Activated CD4-positive, alpha-beta T cell treated with anti-CD3 and anti-CD28 coated beads for 4 hours (primary cell): Measurements from ENCODE around the gene SRPRB.

Source experiments
- DNase-seq, 2 donors: peaks; one replicate each; pipeline ENCODE4 v3.0.0-alpha.2; 2020

The SRPRB gene

GRCh38 chr3:133828576-133829309 is 23.1 kb downstream of the SRPRB start:
- DNase-seq, result no peak

GRCh38 chr3:133829310-133829707 is 23.7 kb downstream of the SRPRB start:
- no peak for DNase-seq

- no peak for DNase-seq
Observed at GRCh38 chr3:133830071-133830470, 24.5 kb downstream of the SRPRB start.

DNA sequence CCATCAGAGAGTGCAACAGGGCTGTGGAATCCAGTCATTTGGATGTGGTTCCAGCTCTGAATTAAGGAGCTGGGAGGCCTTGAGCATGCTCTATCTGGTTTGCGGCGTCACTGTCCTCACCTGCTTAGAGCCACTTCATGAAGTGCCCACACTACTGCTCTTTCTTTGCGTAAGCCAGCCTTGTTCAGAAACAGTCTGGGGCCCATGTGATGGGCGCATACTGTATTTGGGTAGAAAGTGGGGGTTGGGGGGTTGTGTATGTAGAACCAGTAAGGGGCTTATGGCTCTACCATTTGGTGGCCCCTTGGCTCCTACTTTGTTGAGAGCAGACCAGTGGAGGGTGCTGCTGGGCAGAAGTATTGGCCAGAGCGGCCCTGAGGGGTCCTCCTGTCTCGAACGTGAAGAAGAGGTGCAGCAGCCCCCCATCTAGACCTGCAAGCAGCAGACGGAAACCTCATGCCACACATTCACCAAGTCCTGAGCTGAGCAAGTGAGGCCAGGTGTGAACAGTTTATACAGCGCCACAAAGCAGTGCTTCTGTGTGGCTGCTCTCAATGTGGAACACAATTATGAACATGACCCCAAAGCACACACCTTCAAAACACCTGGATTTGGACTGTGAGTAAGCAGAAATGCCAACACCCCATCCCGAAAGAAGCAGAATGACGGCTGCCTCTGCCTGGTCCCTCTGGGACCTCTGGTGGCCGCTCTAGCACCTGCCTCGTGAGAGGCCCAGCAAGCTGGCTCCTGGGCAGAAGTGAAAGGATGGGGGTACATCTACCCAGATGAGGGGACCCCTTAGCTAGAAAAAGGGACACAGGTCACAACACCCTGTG is 26.6 kb downstream of the SRPRB start:
- DNase-seq, result no peak

- no peak for DNase-seq
Observed at GRCh38 chr3:133832802-133833144, 27.2 kb downstream of the SRPRB start.

DNA sequence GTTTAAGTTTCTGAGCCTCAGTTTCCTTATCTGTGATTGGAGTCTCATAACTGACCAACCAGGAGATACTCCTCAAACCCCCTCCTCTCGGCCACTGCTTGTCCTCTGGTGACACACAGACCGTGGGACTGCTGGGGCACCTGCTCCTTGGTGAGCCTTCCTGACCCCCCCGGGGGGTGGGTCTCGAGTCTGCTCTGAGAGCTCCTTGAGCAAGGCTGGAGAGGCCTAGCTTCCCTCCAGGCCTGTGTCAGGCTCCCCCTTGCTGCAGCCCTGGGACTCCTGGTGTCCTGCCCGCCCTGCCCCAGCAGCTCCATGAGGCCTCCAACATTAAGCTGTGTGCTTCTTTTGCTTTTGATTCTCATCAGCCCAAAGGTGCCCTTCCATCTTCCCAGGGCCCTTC is 27.7 kb downstream of the SRPRB start:
- DNase-seq, result no peak

GRCh38 chr3:133833880-133834620 is 28.4 kb downstream of the SRPRB start:
- DNase-seq, result no peak

DNA sequence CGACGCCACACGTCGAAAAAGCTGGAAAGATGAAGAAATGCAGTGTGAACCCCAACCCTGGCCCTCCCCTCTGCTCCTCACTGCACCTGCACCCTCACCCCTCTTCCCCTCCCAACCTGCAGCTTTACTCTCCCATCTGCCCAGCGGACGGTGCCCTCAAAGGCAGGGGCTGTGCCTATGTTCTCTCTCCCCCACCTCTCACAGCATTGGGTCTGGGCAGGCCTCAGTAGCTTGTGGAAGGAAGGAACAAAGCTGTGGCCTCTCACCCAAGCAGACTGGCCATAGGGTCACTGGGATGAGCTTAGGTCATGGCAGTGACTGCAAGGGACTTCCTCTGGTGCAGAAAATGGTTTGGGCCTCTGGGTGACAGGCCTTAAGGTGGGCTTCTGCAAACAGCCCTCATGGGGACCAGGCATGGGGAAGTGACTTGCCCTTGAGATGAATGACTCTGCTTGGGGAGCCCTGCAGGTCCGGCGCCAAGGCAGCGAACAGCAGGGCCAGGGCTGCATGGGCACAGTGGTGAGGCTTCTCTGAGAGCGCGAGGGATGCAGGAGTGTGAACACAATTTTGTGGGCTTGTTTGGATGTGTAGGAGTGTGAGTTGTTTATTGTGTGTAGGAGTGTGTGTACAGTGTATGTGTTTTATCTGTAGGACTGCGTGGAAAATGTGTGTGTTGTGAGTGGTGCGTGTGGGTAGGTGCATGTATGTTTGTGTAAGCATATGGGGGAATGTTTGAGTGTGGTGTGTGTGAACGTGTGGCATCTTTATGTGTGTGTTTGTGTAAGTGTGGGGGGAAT is 29.2 kb downstream of the SRPRB start:
- no peak for DNase-seq

- no peak for DNase-seq
Observed at GRCh38 chr3:133835418-133835743, 29.8 kb downstream of the SRPRB start.

DNA sequence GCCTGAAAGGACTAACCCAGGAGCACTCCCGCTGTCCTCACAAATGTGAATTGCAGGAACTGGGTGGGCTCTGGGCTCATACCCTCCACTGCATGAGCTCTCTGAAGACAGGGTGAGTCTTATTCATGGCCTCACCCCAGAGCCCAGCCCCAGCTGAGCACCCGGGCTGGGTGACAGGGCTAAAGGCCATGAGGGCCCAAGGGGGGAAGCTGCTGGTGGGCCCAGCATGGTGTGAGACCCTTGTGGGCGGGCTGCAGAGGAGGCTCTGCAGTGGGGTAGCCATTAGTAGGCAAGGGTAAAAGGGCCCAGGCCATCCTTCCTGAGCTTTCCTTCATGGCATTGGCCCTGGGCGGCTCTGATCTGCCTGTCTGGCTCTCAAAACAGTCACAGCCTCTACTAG is 30.3 kb downstream of the SRPRB start:
- no peak for DNase-seq

- no peak for DNase-seq
Observed at GRCh38 chr3:133836497-133837158, 31.0 kb downstream of the SRPRB start.

DNA sequence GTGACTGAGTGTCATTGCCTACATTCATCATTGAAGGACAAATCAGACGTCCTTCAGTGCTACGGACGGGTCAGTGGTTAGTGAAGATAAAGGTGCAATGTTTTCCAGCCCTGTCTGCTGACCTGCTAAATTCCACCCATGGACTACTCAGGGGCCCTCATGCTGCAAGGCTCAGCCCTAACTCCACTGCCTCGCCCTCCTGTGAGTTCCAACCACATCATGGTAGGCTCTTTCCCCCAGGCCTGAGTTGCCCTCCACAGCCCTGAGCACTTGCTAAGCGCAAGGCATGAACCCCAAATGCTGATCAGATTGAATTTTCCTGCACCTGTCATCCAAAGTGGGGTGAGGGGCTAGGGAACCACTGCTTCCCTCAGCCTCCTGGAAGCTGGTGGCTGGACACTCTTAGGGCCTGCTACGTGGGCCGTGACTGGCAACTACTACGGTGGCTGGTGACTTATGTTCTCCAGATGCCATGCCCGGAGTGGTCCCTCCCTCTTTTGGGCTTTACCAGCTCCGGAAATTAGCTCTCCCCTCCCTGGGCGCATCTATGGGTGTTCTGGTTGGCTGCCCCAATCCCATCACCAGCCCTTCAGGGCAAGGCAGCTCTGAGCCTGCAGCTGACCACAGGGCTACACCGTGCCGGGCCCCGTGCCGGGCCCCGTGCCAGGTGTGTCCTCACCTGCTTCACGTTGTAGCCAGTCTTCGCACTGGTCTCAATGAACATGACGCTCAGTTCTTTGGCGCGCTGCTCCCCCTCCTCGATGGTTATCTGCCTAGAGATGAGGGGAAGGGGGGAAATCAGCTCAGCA is 32.1 kb downstream of the SRPRB start:
- no peak for DNase-seq

- DNase-seq, result no peak
Observed at GRCh38 chr3:133838296-133838789, 32.7 kb downstream of the SRPRB start.

DNA sequence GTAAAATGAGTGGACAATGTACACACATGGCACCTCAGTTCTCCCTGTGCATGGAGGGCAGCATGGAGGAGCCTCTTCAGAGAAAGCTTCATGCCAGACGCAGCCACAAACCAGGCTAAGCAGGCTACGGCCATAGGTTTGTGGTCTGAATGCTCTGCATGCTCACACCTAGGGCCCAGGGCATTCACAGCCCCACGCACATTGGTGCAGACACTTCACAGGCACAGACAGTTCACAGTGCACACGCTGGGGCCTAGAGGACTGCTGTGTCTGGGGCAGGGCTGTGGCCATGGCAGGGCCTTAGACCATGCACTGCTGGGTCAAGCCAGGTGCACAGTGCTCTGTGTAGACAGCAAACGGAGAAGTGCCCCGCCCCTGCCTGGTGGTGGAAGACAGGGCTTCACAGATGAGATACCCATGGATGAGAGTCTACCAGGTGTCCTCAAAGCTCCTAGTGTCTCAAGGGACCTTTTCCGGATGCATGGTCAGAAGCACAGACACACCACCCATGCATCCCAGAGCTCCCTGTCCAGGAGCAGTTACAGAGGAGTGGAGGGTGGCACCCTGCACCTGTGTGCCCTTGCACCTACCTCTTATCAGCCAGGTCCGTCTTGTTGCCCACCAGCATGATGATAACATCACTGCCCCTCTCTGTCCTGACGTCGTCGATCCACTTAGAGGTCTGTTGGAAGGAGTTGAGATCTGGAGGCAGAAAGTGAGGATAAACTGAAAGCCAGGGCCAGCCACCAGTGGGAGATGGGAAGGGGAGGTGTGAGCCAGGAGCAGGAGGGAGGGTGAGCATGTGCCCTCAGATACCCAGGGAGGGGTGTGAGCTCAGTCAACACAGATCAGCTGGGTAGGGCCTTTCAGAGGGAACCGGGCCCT is 33.5 kb downstream of the SRPRB start:
- DNase-seq, result no peak

DNA sequence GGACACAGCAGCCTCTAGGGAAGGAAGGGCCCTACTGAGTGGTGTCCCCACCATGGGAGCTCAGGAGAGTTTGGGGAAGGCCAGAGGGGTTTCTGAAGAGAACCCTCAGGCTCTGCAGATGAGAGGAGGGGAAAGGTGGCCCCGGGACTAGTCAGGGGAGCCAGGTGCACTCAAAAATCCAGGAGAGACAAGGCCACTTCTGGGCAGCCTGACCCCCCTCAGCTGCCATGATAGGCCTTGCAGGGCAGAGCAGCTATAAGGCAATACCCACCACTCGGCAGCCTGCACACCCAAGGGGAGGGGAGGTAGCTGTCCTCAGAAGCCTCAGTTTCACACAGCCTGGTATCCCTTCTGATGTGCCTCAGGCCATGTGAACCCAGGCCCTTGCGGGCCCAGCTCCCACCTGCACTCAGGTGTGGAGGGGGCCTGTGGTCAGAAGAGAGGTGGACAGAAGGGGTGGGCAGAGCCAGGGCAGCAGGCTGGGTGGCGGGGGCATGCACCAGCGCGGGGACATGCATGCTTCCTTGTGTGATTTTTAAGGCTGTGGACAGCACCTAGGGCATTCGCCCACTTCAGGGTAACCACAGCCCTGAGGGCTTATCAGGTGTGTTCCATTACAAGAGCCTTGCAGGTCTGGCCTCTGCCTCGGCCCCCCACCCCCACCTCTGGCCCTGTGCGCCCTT is 34.6 kb downstream of the SRPRB start:
- no peak for DNase-seq

GRCh38 chr3:133840767-133841166 is 35.2 kb downstream of the SRPRB start:
- no peak for DNase-seq

- no peak for DNase-seq
Observed at GRCh38 chr3:133841196-133841595, 35.6 kb downstream of the SRPRB start.

GRCh38 chr3:133842158-133842557 is 36.5 kb downstream of the SRPRB start:
- no peak for DNase-seq

DNA sequence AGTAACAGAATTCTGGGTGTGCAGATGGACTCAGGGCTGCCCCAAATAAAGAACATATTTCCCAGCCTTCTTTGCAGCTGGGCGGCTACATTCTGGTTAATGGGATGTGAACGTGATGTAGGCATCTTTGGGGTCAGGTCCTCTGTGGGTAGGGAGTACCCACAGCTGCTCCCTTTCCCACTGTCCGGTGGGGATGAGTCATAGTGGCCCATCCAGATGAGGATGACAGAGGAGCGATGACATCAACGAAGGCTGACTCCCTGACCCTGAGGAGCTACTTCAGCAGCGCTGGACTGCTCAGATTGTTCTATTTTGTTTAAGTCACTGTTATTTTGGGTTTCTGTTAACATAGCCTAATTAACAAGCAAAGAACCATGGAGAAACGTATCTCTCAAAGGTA is 38.0 kb downstream of the SRPRB start:
- DNase-seq, result no peak

DNA sequence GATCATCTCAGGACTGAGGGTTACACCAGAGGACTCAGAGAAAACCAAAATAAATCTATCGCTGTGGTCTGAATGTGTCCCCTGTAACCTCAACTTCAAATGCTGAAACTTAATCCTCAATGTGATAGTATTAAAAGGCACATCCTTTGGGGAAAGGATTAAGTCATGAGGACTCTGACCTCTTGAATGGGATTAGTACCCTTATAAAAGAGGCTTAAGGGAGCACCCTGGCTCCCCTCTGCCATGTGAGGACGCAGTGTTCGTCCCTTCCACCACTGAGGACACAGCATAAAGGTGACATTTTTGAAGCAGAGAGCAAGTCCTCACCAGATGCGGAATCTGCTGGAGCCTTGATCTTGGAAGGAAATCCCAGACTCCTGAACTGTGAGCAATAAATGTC is 39.5 kb downstream of the SRPRB start:
- DNase-seq, result no peak
